NCI-H187 treated with DMSO at 0.1 percent for 48 hours (cell line): Measurements from ENCODE around the gene PIH1D2.
"Not testable (repeated sequence)": the region's sequence is repeated elsewhere in the genome, so short reads cannot be mapped to it uniquely, and the experiment has no call there.

Experiments used
- DNase-seq: peaks from one replicate; lab custom pipeline; 2025; lab: John Stamatoyannopoulos, UW

The PIH1D2 gene, protein sequence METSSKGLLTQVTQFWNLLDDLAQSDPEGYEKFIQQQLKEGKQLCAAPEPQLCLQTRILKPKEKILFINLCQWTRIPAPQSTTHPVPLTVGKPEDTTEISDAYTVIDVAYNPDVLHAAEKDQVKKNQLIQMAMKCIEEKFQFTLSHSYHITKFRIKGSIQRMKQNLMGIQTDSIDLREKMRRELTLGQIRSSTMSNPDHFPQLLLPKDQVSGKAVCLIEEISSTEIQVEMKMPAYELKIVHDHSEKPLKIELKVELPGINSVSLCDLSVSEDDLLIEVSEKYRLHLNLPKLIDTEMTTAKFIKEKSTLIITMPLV

DNA sequence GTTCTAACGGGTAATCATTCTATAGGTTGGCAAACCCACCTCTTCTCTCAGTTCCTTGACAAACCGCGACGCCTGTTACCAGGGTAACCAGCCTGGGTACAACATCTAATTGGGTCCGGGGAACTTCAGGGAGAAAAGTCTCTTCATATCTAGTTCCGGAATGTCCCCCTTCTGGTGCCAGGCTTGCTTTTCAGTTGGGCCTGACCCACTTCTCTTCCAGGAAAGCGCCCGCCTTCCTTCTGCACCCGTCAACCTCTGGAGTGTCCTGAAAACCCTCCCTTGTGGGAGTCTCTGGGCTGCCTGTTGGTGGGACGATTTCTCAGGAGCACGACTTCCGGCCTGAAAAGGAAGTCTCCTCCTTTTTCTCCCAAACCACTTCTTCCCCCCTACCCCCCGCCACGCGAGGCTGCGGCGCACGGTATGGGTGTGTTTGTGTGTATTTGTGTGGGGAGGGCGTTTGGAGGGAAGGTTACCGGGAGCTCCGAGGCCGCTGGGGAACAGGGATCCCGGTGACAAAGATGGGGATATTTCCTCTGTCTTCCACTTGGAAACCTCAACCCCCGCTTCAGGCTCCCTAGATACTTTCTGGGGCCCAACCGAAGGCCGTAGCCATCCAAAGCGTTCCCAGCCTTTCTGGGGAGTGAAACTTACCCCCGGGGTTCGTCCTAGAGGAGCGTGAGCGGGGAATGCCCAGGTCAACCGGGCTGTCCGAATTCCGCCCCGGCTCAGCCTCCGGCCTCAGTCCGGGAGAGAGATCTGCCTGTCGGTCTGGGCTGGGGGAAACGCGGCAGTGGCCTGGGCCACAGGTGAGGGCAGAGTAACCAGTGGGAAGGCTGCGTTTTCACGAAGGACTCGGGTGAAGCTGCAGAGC, at the start of gene PIH1D2, which contains the start of gene NKAPD1:
Gene PIH1D2, minus strand, starts transcription at position 77 of the 871 bp plus-strand sequence. CDS start 843 bp downstream, outside the sequence.
Gene NKAPD1, plus strand, starts transcription at position 359 of the 871 bp plus-strand sequence. CDS start 1,276 bp downstream, outside the sequence.
- peak; percentile 42 for DNase-seq

DNA sequence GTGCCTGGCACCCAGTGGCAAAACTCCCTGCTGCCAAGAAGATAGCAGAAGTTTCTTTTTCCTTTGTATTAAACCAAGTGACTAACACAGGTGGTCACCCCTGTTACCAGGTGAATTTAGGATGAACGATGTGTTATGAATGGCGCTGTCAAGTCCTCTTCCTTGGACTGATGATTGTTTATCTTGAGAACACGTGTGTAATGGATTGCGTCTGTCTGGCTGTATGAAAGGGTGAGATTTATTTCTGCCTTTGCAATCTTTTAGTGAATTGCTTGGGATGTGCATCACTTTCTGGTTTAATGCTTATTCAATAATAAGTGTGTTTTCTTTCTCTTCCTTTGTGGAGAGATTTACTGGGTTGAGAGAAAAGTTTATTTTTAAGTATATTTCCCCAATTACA, 49.3 kb upstream of the PIH1D2 start:
- DNase-seq: no peak

DNA sequence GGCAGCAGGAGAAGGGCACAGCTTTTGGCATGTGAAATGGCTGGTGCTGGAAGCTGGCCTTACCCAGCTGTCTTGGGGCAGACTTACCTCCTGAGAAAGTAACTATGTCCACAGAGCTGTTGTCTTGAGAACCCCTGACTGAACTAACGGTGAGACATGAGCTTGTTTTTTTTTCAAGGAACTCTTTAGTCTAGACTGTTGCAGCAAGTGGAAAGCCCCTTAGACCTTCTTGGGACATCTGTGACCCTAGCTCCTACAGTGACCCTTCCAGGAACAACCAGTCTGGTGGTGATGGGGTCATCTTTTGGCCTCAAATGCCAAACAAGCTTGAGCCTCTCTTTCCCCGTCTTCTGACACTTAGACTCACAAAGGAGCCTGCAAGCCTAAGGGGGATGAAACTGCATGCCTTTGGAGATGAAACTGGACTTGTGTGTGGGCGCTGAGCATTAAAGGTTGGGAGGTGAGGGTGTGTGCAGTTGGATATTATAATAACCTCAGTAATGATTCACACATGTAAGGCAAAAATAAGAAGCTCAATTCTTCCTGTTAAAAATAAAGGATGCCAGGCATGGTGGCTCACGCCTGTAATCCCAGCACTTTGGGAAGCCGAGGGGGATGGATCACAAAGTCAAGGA, 48.3 kb upstream of the PIH1D2 start:
- no peak for DNase-seq

DNA sequence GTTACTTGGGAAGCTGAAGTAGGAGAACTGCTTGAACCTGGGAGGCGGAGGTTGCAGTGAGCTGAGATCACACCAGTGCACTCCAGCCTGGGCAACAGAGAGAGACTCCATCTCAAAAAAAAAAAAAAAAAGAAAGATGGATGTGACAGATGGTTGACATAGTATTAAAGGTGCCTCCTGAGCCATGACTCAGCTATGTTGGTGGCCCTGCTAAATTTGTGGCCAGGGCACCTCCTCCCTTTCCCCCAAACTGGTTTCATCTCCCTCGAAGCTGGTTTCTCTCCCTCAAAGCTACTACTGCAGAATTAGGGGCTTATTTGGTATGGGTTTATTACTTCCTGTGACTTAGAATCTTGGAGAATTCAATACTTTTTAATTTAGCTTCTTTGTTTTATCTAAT, 44.4 kb upstream of the PIH1D2 start:
- no peak for DNase-seq

DNA sequence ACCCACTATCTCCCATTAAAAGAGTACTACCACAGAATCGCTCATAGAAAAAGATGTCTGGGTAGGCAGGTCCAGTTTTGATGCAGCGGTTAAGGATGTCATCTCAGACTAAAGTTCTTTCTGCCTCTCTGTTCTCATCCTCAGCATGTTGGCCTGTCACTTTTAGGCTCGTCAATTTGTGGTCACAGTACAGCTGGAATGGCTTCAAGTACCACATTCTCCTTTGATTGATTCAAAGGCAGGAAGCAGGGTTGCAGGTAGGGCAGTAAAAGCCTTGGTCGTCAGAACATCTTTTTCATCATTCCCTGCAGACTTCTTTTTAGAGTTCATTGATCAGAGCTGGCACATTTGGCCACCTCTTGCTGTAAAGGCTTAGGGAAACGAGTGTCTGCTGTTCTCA, 41.6 kb upstream of the PIH1D2 start:
- DNase-seq: no peak

DNA sequence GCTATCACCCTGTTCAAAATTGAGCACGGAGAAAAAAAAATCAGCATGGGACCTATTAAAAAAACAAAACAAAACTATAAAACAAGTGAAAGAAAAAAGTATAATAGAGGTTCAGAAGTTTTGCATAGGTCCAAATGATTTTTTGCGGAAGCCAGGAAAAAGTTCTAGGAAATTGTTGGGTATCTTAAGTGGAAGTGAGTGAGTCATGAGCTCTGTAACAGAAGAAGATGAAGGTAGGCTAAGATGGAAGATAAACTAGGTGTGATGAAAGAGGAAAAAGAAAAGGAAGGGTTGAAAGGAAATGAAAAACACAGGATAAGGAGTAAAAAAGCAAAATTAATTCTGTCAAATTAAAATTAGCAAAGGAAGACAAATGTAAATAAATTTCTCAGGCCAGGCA, 40.6 kb upstream of the PIH1D2 start:
- no peak for DNase-seq

DNA sequence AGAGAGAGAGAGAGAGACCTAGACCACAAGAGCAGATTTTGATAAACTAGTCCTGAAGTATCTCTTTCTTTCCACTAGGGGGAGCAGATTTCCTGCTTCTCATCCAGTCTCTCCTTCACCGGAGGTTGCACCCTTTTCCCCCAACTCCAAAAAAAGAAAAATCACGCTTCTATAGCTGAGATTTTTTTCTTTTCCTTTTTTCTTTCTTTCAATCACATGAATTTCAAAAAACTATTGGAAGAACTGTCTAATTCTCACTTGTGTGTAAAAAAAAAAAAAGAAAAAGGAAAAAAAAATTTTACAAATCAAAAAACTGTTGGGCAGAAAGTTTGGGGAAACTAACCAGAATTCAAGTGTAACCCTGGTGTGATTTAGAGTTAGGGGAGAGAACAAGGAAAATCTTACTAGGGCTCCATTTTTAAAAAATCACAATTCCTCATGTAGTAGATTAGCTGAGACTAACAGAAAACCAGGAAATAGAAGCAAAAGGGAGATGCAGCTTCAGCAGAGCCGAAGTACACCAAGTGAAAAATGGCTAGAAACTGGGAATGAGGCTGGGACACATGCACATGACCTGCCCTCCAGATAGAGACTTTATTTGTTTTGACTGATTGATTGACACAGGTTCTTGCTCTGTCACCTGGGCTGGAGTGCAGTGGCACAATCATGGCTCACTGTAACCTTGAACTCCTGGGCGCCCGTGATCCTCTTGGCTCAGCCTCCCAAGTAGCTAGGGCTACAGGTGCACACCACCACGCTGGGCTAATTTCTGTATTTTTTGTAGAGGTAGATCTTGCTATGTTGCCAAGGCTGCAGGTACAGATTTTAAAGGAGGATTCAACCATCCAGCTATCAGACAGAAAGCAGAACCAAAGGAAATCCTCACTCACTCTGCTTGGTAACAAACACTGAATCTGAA, 40.0 kb upstream of the PIH1D2 start:
- DNase-seq: peak; percentile 58

DNA sequence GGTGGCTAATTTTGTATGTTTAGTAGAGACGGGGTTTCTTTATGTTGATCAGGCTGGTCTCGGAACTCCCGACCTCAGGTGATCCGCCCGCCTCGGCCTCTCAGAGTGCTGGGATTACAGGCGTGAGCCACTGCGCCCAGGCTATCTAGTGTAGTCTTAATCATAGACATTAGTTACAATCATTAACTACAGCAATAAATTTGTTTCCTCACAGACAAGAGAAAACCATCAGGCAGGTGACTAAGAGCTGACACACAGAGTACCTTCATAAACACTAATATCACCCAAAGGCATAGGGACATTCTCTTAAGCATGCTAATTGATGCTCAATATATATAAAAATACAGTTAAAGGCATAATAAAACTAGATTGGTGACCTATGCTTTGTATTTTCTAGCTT, 32.3 kb upstream of the PIH1D2 start:
- no peak for DNase-seq

DNA sequence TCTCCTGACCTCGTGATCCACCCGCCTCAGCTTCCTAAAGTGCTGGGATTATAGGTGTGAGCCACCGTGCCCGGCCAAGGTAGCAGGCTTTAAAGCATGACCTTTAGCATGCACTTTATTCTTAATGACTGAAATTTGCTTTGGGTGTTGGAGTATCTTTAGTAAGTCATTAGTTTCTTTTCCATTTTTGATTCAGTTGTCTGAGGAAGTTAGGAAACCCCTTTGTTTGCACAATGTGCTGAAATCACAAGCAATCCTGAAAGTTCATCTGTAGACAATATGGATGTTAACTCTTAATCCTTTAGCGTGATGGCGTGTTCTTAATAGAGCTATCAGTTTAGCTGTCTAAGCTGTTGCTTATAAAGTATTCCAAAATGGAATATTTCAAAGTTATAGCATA, 29.6 kb upstream of the PIH1D2 start:
- DNase-seq: no peak

DNA sequence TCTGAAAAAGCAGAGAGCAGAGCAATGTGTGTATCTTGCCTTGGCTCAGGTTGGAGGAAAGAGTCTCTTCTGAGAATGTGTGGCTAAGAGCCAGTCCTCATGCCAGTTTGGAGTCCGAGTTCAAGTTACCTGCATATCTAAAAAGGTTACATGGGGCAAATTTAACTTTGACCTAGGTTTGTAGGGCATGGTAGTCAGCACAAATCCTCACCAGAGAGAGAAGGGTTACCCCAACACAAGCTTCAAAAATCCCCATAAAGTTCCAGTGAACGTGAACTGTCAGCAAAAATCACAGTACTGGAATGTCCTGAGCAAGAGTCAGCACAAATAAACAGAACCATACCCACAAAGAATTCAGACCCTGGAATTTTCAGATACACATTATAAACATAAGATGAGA, 26.6 kb upstream of the PIH1D2 start:
- no peak for DNase-seq

DNA sequence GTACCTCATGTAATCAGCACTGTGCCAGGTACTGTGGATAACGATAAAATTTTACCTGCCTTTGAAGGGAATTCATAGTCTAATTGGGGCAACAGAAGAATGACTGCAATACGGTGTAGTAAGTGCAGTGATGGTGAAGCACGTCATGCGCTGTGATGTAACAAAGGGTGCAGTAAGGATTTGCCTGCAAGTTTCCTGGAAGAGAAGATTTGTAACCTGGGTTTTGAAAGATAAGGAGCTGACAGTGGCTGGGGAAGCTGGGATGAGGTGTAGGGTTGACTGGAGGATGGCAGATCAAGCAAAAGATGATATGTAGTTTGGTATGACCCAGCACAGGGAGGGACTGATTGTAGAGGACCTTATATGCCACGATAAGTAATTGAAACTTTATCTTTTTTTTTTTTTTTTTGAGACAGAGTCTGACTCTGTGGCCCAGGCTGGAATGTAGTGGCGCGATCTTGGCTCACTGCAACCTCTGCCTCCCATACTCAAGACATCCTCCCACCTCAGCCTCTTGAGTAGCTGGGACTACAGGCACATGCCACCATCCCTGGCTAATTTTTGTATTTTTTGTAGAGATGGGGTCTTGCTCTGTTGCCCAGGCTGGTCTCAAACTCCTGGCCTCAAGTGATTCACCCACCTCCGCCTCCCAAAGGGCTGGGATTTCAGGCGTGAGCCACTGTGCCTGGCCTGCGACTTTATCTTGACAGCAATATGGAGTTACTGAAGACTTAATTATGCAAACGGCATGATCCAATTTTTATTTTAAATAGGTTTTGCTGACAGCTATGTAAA, 24.1 kb upstream of the PIH1D2 start:
- no peak for DNase-seq

DNA sequence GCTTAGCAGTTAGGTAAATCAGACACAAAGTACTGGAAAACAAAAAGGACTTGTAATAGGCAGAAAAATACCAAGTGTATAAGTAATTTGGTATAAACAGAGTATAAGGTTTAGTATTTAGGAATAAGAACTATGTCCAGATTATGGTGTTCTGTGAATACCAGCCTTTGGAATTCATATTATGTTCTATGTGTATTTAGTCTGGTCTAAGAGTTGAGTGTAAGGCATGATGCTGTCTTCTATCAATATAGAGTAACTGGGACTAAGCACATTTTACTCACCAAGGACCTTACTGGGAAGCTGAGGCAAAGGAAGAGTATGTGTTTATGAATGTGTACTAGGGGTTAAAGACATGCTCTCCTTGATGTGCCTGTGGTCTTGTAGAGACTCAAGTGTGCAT, 22.4 kb upstream of the PIH1D2 start:
- DNase-seq: no peak

DNA sequence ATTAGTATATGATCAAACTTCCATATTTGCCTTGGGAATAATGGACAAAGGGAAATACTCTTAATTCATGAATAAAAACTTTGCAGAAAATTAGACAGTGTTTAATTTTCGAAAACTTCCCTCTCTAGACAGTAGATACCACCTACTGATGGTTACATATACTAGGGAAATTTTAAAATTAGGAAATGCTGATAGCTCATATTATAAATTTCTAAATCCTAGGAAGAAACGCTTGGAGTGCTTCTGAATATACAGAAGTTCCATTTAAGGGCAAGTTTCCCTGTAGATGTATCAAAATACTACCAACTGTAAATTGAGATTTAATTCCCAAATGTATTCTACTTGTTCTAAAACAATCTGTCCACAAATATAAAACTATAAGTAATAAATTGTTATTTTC, 21.5 kb upstream of the PIH1D2 start:
- DNase-seq: not testable (repeated sequence)

DNA sequence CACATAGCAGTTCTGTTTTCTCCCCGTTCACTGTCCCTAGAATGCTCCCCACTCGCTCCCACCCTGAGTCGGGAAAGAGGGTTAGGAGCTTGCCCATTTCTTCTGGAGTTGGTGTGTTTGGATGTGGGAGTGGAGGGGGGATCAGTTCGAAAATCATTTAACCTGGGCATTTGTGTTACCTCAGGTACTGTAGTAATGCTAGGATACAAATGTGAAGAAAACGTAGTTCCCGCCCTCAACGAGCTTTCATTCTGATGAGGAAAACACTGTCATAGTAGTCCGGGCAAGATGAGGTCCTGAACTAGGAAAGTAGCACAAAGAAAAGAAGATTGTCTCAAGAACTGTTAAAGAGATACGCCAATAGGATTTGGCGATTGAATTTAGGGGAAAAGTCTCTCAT, 13.4 kb upstream of the PIH1D2 start:
- no peak for DNase-seq

DNA sequence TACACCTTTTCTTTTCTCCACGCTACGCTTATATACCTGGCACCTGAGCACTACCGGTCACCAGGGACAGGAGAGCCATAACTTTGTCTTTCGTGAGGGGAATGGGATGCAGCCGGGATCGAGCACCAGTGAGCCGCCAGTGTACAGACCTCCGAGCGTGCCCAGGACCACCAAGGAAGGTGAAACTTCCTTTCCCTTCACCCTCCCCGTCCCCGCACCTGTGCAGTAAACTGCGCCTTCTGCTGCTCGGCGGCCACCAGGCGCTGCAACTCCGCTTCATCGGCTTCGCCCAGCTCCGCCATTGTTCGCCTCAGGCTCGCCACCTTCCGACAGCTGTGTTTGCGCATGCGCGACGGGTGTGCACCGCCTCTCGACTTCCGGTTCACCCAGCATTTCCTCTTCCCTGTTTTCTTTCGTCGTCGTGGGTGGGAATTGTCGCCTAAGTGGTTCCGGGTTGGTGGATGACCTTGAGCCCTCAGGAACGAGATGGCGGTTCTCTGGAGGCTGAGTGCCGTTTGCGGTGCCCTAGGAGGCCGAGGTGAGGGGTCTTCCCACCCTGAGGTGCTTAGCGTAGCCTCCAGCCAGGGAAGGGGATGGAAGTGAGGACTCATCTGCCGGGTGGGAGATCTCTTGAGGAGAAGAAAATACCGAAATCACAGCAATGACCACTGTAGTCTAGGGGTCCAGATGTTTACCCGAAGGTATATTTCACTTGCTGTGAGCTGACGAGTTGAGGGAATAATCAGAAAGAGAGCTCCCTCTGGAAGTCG, 12.8 kb upstream of the PIH1D2 start, which contains the start of the genes SDHD and TIMM8B:
Gene SDHD, plus strand, starts transcription at position 452 of the 770 bp plus-strand sequence. Its CDS starts 35 bp downstream, at position 487.
Gene TIMM8B, minus strand, starts transcription at position 335 of the 770 bp plus-strand sequence. Its CDS starts 33 bp downstream, at position 302.
- peak; percentile 91 for DNase-seq

DNA sequence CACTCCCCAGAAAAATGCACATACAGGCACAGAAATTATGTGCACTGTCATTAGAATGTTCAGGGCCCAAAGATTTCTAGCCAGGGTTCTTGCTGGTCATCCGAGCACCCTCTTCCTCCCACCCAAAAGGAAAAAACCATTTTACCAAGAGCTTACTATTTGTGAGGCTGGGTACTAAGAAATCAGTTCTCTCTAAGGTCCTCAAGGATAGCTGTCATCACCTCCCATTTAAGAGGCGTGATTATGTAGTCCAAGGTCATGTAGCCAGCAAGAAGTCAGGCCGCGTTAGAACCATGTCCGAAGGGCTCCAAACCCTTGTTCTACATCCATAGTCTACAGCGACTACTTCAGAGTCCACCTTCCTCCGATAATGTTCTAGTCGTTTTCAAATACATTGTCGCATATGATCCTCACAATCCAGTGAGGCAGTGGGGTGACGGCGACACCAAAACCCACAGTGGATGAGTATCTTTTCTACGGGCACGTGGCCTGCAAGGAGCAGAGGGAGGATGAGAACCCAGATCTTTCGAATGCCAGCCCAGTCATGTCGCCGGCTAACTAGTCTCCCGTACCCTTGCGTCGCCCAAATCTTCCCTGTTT, 12.1 kb upstream of the PIH1D2 start:
- no peak for DNase-seq

DNA sequence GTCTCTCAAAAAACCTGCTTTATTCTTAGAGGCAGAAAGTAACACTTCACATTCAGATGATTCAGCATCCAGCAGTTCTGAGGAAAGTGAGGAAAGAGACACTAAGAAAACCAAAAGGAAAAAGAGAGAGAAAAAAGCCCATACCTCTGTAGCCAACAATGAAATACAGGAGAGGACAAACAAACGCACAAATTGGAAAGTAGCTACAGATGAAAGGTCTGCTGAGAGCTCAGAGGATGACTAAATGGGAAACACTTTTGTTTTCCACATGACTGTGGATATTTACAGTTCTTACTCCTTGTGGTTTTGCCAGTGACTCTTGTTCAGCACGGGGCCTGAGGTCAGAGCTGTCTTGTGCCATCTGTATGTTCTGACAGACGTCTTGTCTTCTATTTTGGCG, 8.9 kb upstream of the PIH1D2 start:
- DNase-seq: no peak

DNA sequence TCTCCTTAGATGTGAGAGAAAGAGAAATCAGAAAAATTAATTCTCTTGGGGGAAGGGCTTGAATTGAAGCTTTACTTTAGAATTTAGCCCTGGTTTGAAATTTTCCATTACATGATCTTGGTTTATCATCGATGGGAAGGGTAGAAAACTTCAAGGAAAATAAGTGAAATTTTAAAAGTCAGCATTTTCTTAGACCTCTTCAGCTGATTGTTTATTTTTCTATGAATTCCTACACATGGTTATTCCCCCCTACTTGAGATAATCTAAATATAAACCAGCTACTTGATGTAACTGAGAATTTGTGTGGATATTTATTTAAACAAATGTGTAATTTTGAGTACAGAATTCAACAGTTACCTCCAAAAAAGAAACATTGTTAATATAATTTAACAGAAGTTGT, 10.9 kb downstream of the PIH1D2 start:
- no peak for DNase-seq

DNA sequence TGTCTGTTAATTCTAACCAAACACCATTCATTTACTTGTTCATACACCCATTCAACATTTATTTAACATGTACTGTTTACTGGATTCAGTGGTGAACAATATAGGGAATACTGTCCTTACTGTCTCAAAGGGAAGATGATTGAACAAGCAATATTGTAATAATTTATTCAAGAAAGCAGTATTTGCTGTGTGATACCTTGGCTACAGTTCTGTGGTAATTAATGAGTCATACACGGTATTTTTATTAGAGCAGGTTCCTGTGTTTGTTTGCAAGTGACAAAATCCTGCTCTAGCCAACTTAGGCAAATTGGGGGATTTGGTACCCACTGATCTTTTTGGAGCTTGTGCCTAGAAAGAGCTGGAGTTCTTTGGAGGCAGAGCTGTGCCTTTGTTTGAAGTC, 15.7 kb downstream of the PIH1D2 start:
- no peak for DNase-seq
